Smooth muscle cell (in vitro differentiated cells): Measurements from ENCODE around the gene UFD1. TPM values are rescaled to one million over a fixed set of nuclear protein-coding genes. Genes with fewer than 3 reads are reported as not detected.

Source experiments
- DNase-seq: peaks from one replicate; lab custom pipeline; 2025; ENCODE audit not compliant: unreplicated experiment; lab: John Stamatoyannopoulos, UW
- H2AFZ ChIP-seq: fragments of 200-600 bp; sonication (generic); 2 replicates; pipeline ENCODE4 v1.6.0; 2016; ENCODE audit warnings: antibody characterized with exemption, low read depth, mild to moderate bottlenecking
- H3F3A ChIP-seq: fragments of 200-600 bp; sonication (generic); 2 replicates; pipeline ENCODE4 v1.6.0; 2017; ENCODE audit warnings: antibody characterized with exemption, low read depth
- H3K27ac ChIP-seq: fragments of 200-600 bp; sonication (generic); 2 replicates; pipeline ENCODE4 v1.5.1; 2016; ENCODE audit warnings: low read depth, mild to moderate bottlenecking
- H3K27me3 ChIP-seq: fragments of 200-600 bp; sonication (generic); 2 replicates; pipeline ENCODE4 v1.6.1; 2016; ENCODE audit warnings: low read depth, mild to moderate bottlenecking
- H3K36me3 ChIP-seq: fragments of 200-600 bp; sonication (generic); 2 replicates; pipeline ENCODE4 v1.5.1; 2016; ENCODE audit warnings: low read depth
- H3K4me1 ChIP-seq: fragments of 200-600 bp; sonication (generic); 2 replicates; pipeline ENCODE4 v1.5.1; 2016; ENCODE audit warnings: low read depth
- H3K4me2 ChIP-seq: fragments of 200-600 bp; sonication (generic); 2 replicates; pipeline ENCODE4 v1.6.0; 2016; ENCODE audit warnings: mild to moderate bottlenecking
- H3K4me3 ChIP-seq: fragments of 200-600 bp; sonication (generic); 2 replicates; pipeline ENCODE4 v1.5.1; 2016; ENCODE audit warnings: mild to moderate bottlenecking
- H3K79me2 ChIP-seq: fragments of 200-600 bp; sonication (generic); 2 replicates; pipeline ENCODE4 v1.6.0; 2016; ENCODE audit warnings: low read depth, mild to moderate bottlenecking
- H3K9ac ChIP-seq: fragments of 200-600 bp; sonication (generic); 2 replicates; pipeline ENCODE4 v1.6.0; 2016; ENCODE audit warnings: low read depth
- H3K9me3 ChIP-seq: fragments of 200-600 bp; sonication (generic); replicated peaks from 2 replicates; pipeline ENCODE4 v1.5.1; 2016; ENCODE audit warnings: low read depth
- H4K20me1 ChIP-seq: fragments of 200-600 bp; sonication (generic); 2 replicates; pipeline ENCODE4 v1.6.0; 2016; ENCODE audit warnings: low read depth
- CTCF ChIP-seq: fragments of 200-600 bp; sonication (generic); IDR thresholded peaks from 2 replicates; pipeline ENCODE4 v1.5.1; 2017; ENCODE audit warnings: borderline replicate concordance, mild to moderate bottlenecking, antibody characterized with exemption; ENCODE audit not compliant: insufficient read depth, poor library complexity, severe bottlenecking
- WGBS: methylation state at CpG from one replicate; pipeline ENCODE4 v1.1.7; 2016; ENCODE audit warnings: low lambda C conversion rate; 5-methylcytosine and 5-hydroxymethylcytosine counted together
- polyA plus RNA-seq: library from polyadenylated mRNA; unstranded; fragments of >200 nt; fragmentation: Nextera tagmentation; extraction: Ambion mirVana; gene quantifications from 2 replicates; pipeline ENCODE4 v1.2.1, GENCODE V29; 2016
- total RNA-seq: library from RNA; depleted of rRNA; stranded (reverse); fragments of >200 nt; gene quantifications from 2 replicates; pipeline ENCODE4 v1.2.3, GENCODE V29; 2014

Gene UFD1
- total and polyA plus RNA-seq, 2 experiments from 2014 or later = 48.1 to 111 TPM

- H3K9me3 ChIP-seq = no peaks in the 10 kb centered on the region
- 91% methylated on average over 3 of the region's 3 CpGs for WGBS
- H3K36me3 ChIP-seq = no peaks in the 10 kb centered on the region
- H3K4me3 ChIP-seq = no peak overlapping the region
- no peak for DNase-seq
- H3K4me1 ChIP-seq = no peaks in the 10 kb centered on the region
- no peak overlapping the region for H3K27ac ChIP-seq
- H3F3A ChIP-seq = no peaks in the 10 kb centered on the region
- no peak overlapping the region for H3K4me2 ChIP-seq
- H3K27me3 ChIP-seq = no peaks in the 10 kb centered on the region
- no peak overlapping the region for H3K9ac ChIP-seq
- H4K20me1 ChIP-seq = no peaks in the 10 kb centered on the region
- no peak for TF ChIP-seq CTCF
- H3K79me2 ChIP-seq = no peaks in the 10 kb centered on the region
- H2AFZ ChIP-seq = no peak overlapping the region
These were observed 30.2 kb upstream of the UFD1 start for GRCh38 chr22:19509191-19509590.

GRCh38 chr22:19508024-19508776 lies 29.2 kb upstream of the UFD1 start:
- H3K27ac ChIP-seq = no peak overlapping the region
- no peak overlapping the region for H3K4me3 ChIP-seq
- no peak overlapping the region for H2AFZ ChIP-seq
- no peaks in the 10 kb centered on the region for H4K20me1 ChIP-seq
- H3K4me1 ChIP-seq = no peaks in the 10 kb centered on the region
- 96% methylated on average over 10 of the region's 10 CpGs for WGBS
- no peak overlapping the region for H3K9ac ChIP-seq
- H3F3A ChIP-seq = no peaks in the 10 kb centered on the region
- no peak for DNase-seq
- no peak for TF ChIP-seq CTCF
- no peaks in the 10 kb centered on the region for H3K9me3 ChIP-seq
- H3K4me2 ChIP-seq = no peak overlapping the region
- no peaks in the 10 kb centered on the region for H3K36me3 ChIP-seq
- H3K79me2 ChIP-seq = no peaks in the 10 kb centered on the region
- no peaks in the 10 kb centered on the region for H3K27me3 ChIP-seq

GRCh38 chr22:19507534-19507861 lies 28.5 kb upstream of the UFD1 start:
- no peak overlapping the region for H3K27ac ChIP-seq
- no peaks in the 10 kb centered on the region for H3K4me1 ChIP-seq
- no peak for TF ChIP-seq CTCF
- no peaks in the 10 kb centered on the region for H3K9me3 ChIP-seq
- H3K9ac ChIP-seq = no peak overlapping the region
- no peaks in the 10 kb centered on the region for H3K79me2 ChIP-seq
- H3K4me2 ChIP-seq = no peak overlapping the region
- WGBS = 99% methylated on average over 4 of the region's 4 CpGs
- no peaks in the 10 kb centered on the region for H3F3A ChIP-seq
- H3K4me3 ChIP-seq = no peak overlapping the region
- no peaks in the 10 kb centered on the region for H3K27me3 ChIP-seq
- H2AFZ ChIP-seq = no peak overlapping the region
- H3K36me3 ChIP-seq = no peaks in the 10 kb centered on the region
- H4K20me1 ChIP-seq = no peaks in the 10 kb centered on the region
- no peak for DNase-seq

GRCh38 chr22:19506212-19506611 lies 27.2 kb upstream of the UFD1 start:
- H4K20me1 ChIP-seq = no peaks in the 10 kb centered on the region
- WGBS = 86% methylated on average over 10 of the region's 10 CpGs
- H3K9me3 ChIP-seq = no peaks in the 10 kb centered on the region
- no peak overlapping the region for H2AFZ ChIP-seq
- H3K4me2 ChIP-seq = no peak overlapping the region
- no peaks in the 10 kb centered on the region for H3K27me3 ChIP-seq
- no peaks in the 10 kb centered on the region for H3K36me3 ChIP-seq
- no peaks in the 10 kb centered on the region for H3K79me2 ChIP-seq
- no peak overlapping the region for H3K9ac ChIP-seq
- no peak overlapping the region for H3K4me3 ChIP-seq
- no peak overlapping the region for H3K27ac ChIP-seq
- no peak for TF ChIP-seq CTCF
- H3F3A ChIP-seq = no peaks in the 10 kb centered on the region
- no peak for DNase-seq
- H3K4me1 ChIP-seq = no peaks in the 10 kb centered on the region
